Measurements from ENCODE around the gene GJB6. TPM values are rescaled to one million over a fixed set of nuclear protein-coding genes. Genes with fewer than 3 reads are reported as not detected.

GJB6 gene
- total RNA-seq, 1 experiment from 2014 or later = not detected

- POLR2A ChIA-PET = no interaction called here
- Mint-ChIP-seq H3K4me3 (no peak overlapping the region), H3K36me3 (no peaks in the 10 kb centered on the region), H3K4me1 (no peaks in the 10 kb centered on the region), H3K9me3 (peaks cover 6% of the 10 kb centered on the region), H3K27ac (no peak overlapping the region), H3K27me3 (ENCODE audit: low read depth) (no peaks in the 10 kb centered on the region)
- ATAC-seq (no peak), DNase-seq (ENCODE audit: low spot score) (no peak)
- CTCF ChIA-PET = no interaction called here
- TF ChIP-seq ZNF423 (CRISPR knock-in tag; IDR thresholded peaks at IDR 0.05) (no peak), ZSCAN18 (CRISPR knock-in tag; IDR thresholded peaks at IDR 0.05) (no peak), ZNF138 (CRISPR knock-in tag; conservative IDR thresholded peaks at IDR 0.05) (no peak), ATF2 (CRISPR knock-in tag; IDR thresholded peaks at IDR 0.05; ENCODE audit: borderline replicate concordance, low read depth) (no peak), NR2C2 (CRISPR knock-in tag; IDR thresholded peaks at IDR 0.05) (no peak), EMX1 (CRISPR knock-in tag; IDR thresholded peaks at IDR 0.05) (no peak), GABPB1 (CRISPR knock-in tag; IDR thresholded peaks at IDR 0.05) (no peak), AR (CRISPR knock-in tag; IDR thresholded peaks at IDR 0.05) (no peak)
Observed at GRCh38 chr13:20258208-20258962, 26.3 kb upstream of the GJB6 start.

- Mint-ChIP-seq H3K4me1 (no peaks in the 10 kb centered on the region), H3K9me3 (no peaks in the 10 kb centered on the region; the same call in 1 of the 2 replicates), H3K36me3 (no peaks in the 10 kb centered on the region), H3K4me3 (no peak overlapping the region), H3K27ac (no peak overlapping the region), H3K27me3 (ENCODE audit: low read depth) (no peaks in the 10 kb centered on the region)
- ChIA-PET CTCF (interaction anchor here (0.5 kb wide), 1 partner anchor 387 kb away, joined by 3 read pairs; no protein-coding TSS in a partner anchor), POLR2A (no interaction called here)
- no peak for TF ChIP-seq CTCF (IDR thresholded peaks at IDR 0.05)
- TF ChIP-seq MAX (CRISPR knock-in tag; IDR thresholded peaks at IDR 0.05) = no peak
- TF ChIP-seq NR2C2 (CRISPR knock-in tag; IDR thresholded peaks at IDR 0.05) = no peak
- no peak for TF ChIP-seq KAT7 (CRISPR knock-in tag; IDR thresholded peaks at IDR 0.05; ENCODE audit: borderline replicate concordance)
- no peak for TF ChIP-seq TP53 (CRISPR knock-in tag; IDR thresholded peaks at IDR 0.05)
- no peak for TF ChIP-seq ZNF121 (CRISPR knock-in tag; IDR thresholded peaks at IDR 0.05)
- TF ChIP-seq HMGXB4 (CRISPR knock-in tag; IDR thresholded peaks at IDR 0.05) = no peak
- TF ChIP-seq FOXK1 (CRISPR knock-in tag; IDR thresholded peaks at IDR 0.05) = no peak
- ATAC-seq (no peak), DNase-seq (ENCODE audit: low spot score) (no peak)
Observed at GRCh38 chr13:20254076-20254475, 22.0 kb upstream of the GJB6 start.

All from WTC11 (cell line).